Measurements from ENCODE around the gene PAX1.
A peak's percentile ranks its signal among the peaks of the same experiment; 100 is the strongest.

Gene PAX1

GRCh38 chr20:21710863-21711431 lies 5.5 kb downstream of the PAX1 start:
- TF ChIP-seq USF1 (IDR thresholded peaks at IDR 0.05) (no peak), EP300 (IDR thresholded peaks at IDR 0.05; ENCODE audit: borderline replicate concordance) (no peak), CREB1 (IDR thresholded peaks at IDR 0.05; ENCODE audit: low read depth) (no peak), EGR1 (IDR thresholded peaks at IDR 0.05) (no peak), TCF12 (IDR thresholded peaks at IDR 0.05; ENCODE audit: low read depth) (no peak), RAD21 (IDR thresholded peaks at IDR 0.05; ENCODE audit: low read depth) (no peak), YY1 (IDR thresholded peaks at IDR 0.05; ENCODE audit: low read depth) (no peak), CEBPB (IDR thresholded peaks at IDR 0.05) (no peak)

GRCh38 chr20:21712443-21713059 lies 7.1 kb downstream of the PAX1 start:
- no peak for TF ChIP-seq CEBPB (IDR thresholded peaks at IDR 0.05)

GRCh38 chr20:21713470-21713869 lies 8.0 kb downstream of the PAX1 start:
- no peak for TF ChIP-seq CREB1 (IDR thresholded peaks at IDR 0.05; ENCODE audit: low read depth)
- TF ChIP-seq CEBPB (IDR thresholded peaks at IDR 0.05), result peak; percentile 12; the same call in 1 of the 2 replicates
- TF ChIP-seq EGR1 (IDR thresholded peaks at IDR 0.05), result no peak
- no peak for TF ChIP-seq NFIC (IDR thresholded peaks at IDR 0.05)
- no peak for TF ChIP-seq TCF12 (IDR thresholded peaks at IDR 0.05; ENCODE audit: low read depth)
- no peak for TF ChIP-seq YY1 (IDR thresholded peaks at IDR 0.05; ENCODE audit: low read depth)

GRCh38 chr20:21713901-21714296 lies 8.4 kb downstream of the PAX1 start:
- TF ChIP-seq TAF1 (IDR thresholded peaks at IDR 0.05; ENCODE audit: low read depth) (no peak), USF1 (IDR thresholded peaks at IDR 0.05) (no peak), REST (IDR thresholded peaks at IDR 0.05; ENCODE audit: low read depth) (no peak), FOXM1 (IDR thresholded peaks at IDR 0.05; ENCODE audit: borderline replicate concordance, low read depth) (no peak), RAD21 (IDR thresholded peaks at IDR 0.05; ENCODE audit: low read depth) (no peak), YY1 (IDR thresholded peaks at IDR 0.05; ENCODE audit: low read depth) (no peak), TCF12 (IDR thresholded peaks at IDR 0.05; ENCODE audit: low read depth) (no peak), CEBPB (IDR thresholded peaks at IDR 0.05) (no peak), CREB1 (IDR thresholded peaks at IDR 0.05; ENCODE audit: low read depth) (no peak), TEAD4 (IDR thresholded peaks at IDR 0.05) (no peak)

- TF ChIP-seq YY1 (IDR thresholded peaks at IDR 0.05; ENCODE audit: low read depth) (no peak), TAF1 (IDR thresholded peaks at IDR 0.05; ENCODE audit: low read depth) (no peak), CEBPB (IDR thresholded peaks at IDR 0.05) (no peak), MAX (IDR thresholded peaks at IDR 0.05) (no peak), RAD21 (IDR thresholded peaks at IDR 0.05; ENCODE audit: low read depth) (no peak), REST (IDR thresholded peaks at IDR 0.05; ENCODE audit: low read depth) (no peak), USF1 (IDR thresholded peaks at IDR 0.05) (no peak), EP300 (IDR thresholded peaks at IDR 0.05; ENCODE audit: borderline replicate concordance) (no peak), ZBTB7A (IDR thresholded peaks at IDR 0.05; ENCODE audit: low read depth) (no peak), CREB1 (IDR thresholded peaks at IDR 0.05; ENCODE audit: low read depth) (no peak), TEAD4 (IDR thresholded peaks at IDR 0.05) (no peak), EGR1 (IDR thresholded peaks at IDR 0.05) (no peak), FOXM1 (IDR thresholded peaks at IDR 0.05; ENCODE audit: borderline replicate concordance, low read depth) (no peak), TCF12 (IDR thresholded peaks at IDR 0.05; ENCODE audit: low read depth) (no peak), NFIC (IDR thresholded peaks at IDR 0.05) (no peak)
Measured at GRCh38 chr20:21714297-21715192, 9.1 kb downstream of the PAX1 start.

All from Ishikawa (cell line).